Cortex of kidney (tissue), 1 donor: ENCODE measurements around the gene GBP2.
"Not testable (repeated sequence)": the region's sequence is repeated elsewhere in the genome, so short reads cannot be mapped to it uniquely, and the experiment has no call there.

Experiments used
- DNase-seq: peaks from one replicate; lab custom pipeline; 2025; lab: John Stamatoyannopoulos, UW

Gene GBP2

DNA sequence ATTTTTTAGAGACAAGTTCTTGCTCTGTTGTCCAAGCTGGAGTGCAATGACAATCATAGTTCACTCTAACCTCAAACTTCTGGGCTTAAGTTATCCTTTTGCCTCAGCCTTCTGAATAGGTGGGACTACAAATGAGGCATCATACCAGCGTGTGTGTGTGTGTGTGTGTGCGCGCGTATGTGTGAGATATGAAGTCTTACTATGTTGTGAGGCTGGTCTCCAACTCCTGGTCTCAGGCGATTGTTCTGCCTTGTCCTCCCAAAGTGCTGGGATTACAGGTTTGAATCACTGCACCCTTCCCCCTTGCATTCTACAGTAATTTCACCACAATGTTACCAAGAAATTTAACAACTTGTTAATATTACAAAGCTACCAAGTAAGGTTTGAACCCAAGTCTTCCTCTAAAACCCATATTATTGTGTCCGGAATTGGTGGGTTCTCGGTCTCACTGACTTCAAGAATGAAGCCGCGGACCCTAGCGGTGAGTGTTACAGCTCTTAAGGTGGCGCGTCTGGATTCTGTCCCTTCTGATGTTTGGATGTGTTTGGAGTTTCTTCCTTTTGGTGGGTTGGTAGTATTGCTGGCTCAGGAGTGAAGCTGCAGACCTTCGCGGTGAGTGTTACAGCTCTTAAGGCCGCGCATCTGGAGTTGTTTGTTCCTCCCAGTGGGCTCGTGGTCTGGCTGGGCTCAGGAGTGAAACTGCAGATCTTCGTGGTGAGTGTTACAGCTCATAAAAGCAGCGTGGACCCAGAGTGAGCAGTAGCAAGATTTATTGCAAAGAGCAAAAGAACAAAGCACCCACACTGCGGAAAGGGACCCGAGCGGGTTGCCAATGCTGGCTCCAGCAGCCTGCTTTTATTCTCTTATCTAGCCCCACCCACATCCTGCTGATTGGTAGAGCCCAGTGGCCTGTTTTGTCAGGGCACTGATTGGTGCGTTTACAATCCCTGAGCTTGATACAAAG is 970 bp upstream of the GBP2 start:
- DNase-seq = not testable (repeated sequence)

- no peak for DNase-seq
These were observed 538 bp downstream of the GBP2 start for GRCh38 chr1:89125240-89125912.

GRCh38 chr1:89121641-89122040 is 4.3 kb downstream of the GBP2 start:
- no peak for DNase-seq

DNA sequence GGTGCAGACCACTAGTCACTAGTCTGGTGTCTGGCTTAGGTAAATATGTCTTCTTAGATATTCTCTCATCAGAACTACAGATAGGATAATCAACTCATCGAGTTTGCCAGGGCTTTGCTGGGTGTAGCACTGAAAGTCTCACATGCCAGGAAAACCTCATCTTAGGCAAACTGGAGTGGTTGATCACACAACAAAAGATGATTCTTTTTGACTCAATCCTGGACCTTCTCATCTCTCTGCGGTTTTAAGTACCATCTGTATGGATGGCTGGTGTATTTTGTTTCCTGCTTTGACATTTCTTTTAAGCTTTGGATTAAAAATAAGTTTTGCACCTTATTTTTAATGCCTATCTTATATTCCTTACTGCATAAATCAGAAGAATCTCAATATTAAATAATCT is 11.3 kb downstream of the GBP2 start:
- no peak for DNase-seq

- DNase-seq = no peak
These were observed 12.9 kb downstream of the GBP2 start for GRCh38 chr1:89112871-89113613.

- DNase-seq = no peak
These were observed 21.2 kb downstream of the GBP2 start for GRCh38 chr1:89104687-89105086.

DNA sequence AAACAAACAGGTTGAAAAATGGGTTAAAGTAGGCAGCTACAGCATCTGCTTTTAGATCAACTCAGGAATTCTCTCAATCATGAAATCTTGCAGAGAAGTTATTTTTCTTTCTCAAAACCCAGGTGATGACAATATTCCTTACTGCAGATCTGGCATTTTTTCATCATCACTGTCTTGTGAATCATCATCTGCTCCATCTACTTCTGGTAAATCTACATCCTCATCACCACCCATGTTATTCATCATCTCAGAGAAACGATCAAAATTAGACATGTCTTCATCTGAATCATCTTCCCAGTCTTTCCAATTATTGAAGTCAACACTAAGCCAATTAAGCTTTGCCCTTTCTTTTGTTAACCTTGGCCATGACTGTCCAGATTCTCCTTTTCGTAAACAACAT is 21.8 kb downstream of the GBP2 start:
- DNase-seq = no peak

GRCh38 chr1:89102021-89102420 is 23.9 kb downstream of the GBP2 start:
- no peak for DNase-seq

DNA sequence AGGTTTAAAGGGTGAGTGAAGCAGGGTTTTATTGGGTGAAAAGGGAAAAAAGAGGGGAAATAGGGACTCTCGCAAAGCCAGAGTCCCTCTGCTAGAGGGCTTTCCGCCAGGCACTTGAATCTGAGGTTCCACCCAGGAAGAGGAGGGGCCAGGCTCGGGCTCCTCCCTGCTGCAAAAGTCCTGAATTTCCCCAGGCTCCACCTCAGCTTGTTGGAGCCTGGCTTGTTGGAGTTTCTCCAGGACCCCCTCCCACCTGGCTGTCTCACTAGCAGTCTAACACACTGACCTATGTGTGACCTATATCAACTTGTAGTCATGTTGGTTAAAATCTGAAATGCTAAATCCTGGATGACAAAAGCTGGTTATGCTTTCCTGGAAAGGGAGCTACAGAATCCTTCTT is 25.5 kb downstream of the GBP2 start:
- no peak for DNase-seq

GRCh38 chr1:89098857-89099256 is 27.1 kb downstream of the GBP2 start:
- DNase-seq = no peak

GRCh38 chr1:89095737-89096136 is 30.2 kb downstream of the GBP2 start:
- DNase-seq = no peak

GRCh38 chr1:89089962-89090361 is 36.0 kb downstream of the GBP2 start:
- DNase-seq = no peak

DNA sequence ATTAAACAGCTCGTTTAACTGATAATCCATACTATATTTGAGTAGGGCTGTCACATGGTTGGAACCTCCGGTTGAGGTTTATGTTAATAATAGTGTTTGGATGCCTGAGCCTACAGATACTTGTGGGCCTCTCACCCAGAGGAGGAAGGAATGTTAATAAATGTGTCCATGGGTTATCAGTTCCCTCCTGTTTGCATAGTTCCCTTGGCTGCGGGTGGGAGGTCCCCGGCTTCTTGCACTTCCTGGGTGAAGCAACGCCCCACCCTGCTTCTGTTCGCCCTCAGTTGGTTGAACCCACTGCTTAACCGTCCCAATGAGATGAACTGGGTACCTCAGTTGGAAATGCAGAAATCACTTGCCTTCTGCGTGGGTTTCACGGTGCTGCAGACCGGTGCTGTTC is 37.3 kb downstream of the GBP2 start:
- no peak for DNase-seq

DNA sequence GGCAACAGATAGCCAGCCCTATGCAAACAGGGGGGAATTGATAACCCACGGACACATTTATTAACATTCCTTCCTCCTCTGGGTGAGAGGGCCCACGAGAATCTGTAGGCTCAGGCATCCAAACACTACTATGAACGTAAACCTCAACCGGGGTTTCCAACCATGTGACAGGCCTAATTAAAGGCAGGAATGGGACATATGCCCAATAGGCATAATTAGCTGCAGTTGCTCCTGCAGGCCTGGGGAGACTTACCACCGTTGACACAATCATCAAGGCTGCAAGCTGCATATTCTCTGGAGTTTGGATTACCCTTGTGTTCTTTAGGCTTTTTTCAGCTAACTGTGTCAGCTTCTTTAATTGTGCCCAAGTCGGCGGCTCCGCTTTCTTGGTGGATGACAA is 38.7 kb downstream of the GBP2 start:
- DNase-seq = no peak

DNA sequence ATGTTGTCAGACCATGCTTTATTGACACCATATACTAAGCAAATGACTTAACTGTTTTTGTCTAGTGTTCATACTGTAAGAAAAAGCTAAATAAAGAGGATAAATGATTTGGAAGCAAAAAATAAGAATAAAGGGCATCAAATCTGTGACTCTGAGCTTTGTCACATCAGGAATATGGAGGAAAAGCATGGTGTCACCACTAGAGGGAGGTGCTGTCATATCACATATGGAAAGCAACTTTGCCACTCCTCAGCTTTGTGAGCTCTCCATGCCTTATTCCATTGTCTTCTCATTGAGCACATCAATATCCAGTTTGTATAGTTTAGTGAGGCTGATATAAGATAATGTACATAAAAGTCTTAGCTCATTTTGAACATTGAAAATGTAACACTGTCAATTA is 40.1 kb downstream of the GBP2 start:
- no peak for DNase-seq

DNA sequence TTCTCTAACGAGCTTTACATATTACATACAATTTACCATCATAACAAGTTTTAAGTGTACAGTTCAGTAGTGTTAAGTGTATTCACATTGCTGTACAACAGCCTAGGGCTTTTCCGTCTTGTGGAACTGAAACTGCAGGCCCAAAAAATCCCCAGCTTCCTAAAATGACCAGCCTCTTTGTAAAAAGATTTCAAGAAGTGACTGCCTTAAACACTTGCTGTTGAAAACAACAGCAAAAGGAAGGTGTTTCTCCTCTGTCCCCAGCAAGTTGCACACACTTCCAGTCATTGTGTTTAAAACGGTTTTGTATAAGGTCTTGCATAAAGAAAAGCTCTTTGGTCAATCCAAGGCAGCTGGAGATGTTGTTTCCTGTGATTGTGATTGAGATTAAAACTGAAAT is 44.9 kb downstream of the GBP2 start:
- DNase-seq = no peak

GRCh38 chr1:89080068-89080467 is 45.8 kb downstream of the GBP2 start:
- DNase-seq = not testable (repeated sequence)

DNA sequence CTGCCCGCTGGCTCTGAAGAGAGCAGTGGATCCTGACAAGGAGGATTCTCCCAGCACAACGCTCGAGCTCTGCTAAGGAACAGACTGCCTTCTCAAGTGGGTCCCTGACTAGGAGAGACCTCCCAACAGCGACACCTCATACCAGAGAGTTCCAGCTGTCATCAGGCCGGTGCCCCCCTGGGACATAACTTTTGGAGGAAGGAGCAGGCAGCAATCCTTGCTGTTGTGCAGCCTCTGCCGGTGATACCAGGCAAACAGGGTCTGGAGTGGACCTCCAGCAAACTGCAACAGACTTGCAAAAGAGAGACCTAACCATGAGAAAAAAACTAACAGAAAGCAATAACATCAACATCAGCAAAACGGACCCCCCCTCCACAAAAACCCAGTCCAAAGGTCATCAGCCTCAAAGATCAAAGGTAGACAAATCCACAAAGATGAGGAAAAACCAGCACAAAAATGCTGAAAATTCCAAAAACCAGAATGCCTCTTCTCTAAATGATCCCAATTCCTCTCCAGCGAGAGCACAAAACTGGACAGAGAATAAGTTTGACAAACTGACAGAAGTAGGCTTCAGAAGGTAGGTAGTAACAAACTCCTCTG is 53.3 kb downstream of the GBP2 start:
- not testable (repeated sequence) for DNase-seq

GRCh38 chr1:89070509-89070908 is 55.4 kb downstream of the GBP2 start:
- no peak for DNase-seq

- DNase-seq = no peak
These were observed 56.0 kb downstream of the GBP2 start for GRCh38 chr1:89069951-89070350.

GRCh38 chr1:89068291-89068690 is 57.6 kb downstream of the GBP2 start:
- no peak for DNase-seq
